ENCODE data around the gene PAOX.
"Not testable (repeated sequence)": the region's sequence is repeated elsewhere in the genome, so short reads cannot be mapped to it uniquely, and the experiment has no call there.

PAOX gene

GRCh38 chr10:133362846-133363245 lies 16.2 kb upstream of the PAOX start:
- DNase-seq (ENCODE audit: low read depth in 2 of 2, low spot score in 1 of 2) = no peak

GRCh38 chr10:133364645-133365431 lies 14.2 kb upstream of the PAOX start:
- no peak for DNase-seq (ENCODE audit: low read depth in 2 of 2, low spot score in 1 of 2)

GRCh38 chr10:133365461-133366129 lies 13.5 kb upstream of the PAOX start:
- DNase-seq (ENCODE audit: low read depth in 2 of 2, low spot score in 1 of 2) = no peak

GRCh38 chr10:133366130-133366478 lies 13.0 kb upstream of the PAOX start:
- DNase-seq (ENCODE audit: low read depth in 2 of 2, low spot score in 1 of 2) = no peak

DNA sequence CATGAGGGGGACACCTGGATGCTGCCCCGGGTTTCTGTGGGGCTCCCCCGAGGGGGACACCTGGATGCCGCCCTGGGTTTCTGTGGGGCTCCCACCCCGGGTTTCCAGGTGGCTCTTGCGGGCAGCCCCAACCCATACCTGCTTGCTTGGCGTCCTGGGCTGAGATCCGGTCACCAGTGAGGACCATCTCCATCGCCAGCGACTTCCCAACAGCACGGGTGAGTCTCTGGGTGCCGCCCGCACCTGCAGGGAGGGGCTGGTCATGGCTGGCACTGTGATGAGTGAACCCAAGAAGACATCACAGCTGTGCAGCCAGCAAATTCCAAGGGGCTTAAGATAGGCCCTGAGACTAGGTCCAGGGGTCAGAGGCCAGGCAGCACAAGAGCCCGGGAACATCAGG lies 12.3 kb upstream of the PAOX start:
- DNase-seq (ENCODE audit: low read depth in 2 of 2, low spot score in 1 of 2) = no peak

DNA sequence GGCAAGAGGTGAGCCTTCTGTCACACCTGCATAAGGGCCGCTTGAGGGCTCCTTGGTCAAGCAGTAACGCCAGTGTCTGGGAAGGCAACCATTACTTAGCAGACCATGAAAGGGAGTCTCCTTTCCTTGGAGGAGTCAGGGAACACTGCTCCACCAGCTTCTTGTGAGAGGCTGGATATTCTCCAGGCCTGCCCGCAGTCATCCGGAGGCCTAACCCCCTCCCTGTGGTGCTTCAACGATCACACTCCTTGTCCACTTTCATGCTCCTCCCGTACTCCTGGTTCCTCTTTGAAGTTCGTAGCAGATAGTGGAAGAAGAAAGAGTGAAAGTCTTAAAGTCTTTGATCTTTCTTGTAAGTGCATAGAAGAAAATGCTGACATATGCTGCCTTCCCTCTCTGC lies 11.6 kb upstream of the PAOX start:
- not testable (repeated sequence) for DNase-seq (ENCODE audit: low read depth in 2 of 2, low spot score in 1 of 2)

DNA sequence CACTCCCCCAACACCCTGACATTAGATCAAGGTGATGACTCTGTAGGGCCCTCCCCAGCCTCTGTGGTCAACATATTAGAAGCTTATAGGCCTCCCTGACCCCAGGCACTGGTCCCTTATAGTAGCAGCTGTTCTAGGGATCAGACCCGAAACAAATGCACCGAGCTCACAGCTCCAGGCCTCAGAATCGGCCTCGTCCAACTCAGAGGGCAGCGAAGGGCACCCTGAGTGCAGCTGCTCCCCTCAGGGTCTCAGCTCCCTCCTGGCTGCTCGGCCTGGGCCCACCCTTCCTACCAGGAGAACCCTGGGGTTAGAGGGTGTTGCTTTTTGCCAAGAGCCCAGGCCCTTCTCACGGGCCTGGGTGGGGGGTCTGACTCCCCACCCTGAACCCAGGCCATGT lies 10.9 kb upstream of the PAOX start:
- DNase-seq (ENCODE audit: low read depth in 2 of 2, low spot score in 1 of 2) = no peak

- DNase-seq (ENCODE audit: low read depth in 2 of 2, low spot score in 1 of 2) = no peak
Observed at GRCh38 chr10:133370030-133370786, 8.9 kb upstream of the PAOX start.

DNA sequence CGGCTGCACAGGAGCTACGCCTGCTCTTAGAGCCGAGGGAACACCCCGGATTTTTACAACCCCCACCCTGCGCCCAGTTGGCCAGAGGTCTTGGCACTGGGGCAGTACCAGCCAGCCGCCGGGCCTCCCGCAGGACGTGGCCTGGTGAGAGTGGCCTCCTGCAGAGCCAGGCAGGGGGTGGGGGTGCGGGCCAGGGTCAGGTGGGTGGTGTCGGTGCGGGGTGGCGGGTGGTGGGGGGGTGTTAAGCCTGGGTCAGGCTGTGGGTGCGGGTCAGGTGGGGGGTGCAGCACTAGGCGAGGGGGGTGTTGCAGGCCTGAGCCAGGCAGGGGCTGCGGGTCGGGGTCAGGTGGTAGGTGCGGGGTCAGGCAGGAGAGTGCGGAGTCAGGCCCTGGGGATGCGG lies 6.6 kb upstream of the PAOX start:
- no peak for DNase-seq (ENCODE audit: low read depth in 2 of 2, low spot score in 1 of 2)

GRCh38 chr10:133373174-133374090 lies 5.6 kb upstream of the PAOX start, which contains the start of gene ECHS1:
Gene ECHS1 (minus strand): TSS chr10:133373354. CDS start chr10:133373333, 21 bp downstream.
- DNase-seq (ENCODE audit: low read depth in 2 of 2, low spot score in 1 of 2) = peak; percentile 78 to 86

DNA sequence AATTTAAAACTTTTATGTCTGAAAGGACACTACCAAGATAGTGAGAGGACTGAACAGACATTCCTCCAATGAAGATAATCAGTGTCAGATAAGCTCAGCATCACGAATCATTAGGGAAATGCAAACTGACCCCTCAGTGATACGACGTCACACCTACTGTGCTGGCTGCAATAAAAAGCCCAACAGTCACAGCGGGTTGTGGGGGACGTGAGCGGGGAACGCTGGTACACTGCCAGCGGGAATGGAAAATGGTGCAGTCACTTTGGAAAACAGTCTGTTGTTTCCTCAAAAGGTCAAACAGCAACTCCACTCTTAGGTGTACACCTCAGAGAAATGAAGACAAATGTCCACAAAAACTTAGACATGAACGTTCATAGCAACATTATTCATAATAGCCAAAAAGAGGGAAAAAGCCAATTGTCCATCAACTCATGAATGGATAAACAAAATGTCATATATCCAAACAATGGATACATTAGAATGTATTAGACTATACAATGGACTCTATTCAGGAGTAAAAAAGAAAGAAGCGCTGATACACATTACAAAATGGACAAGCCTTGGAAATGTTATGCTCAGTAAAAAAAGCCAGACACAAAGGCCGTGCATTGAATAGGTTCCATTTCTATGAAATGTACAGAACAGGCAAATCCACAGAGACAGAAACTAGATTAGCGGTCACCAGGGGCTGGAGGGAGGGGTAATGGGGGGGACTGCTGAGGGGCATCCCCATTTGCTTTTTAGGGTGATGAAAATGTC lies 3.5 kb upstream of the PAOX start:
- DNase-seq (ENCODE audit: low read depth in 2 of 2, low spot score in 1 of 2) = no peak

- not testable (repeated sequence) for DNase-seq (ENCODE audit: low read depth in 2 of 2, low spot score in 1 of 2)
Observed at GRCh38 chr10:133376183-133376582, 2.9 kb upstream of the PAOX start.

DNA sequence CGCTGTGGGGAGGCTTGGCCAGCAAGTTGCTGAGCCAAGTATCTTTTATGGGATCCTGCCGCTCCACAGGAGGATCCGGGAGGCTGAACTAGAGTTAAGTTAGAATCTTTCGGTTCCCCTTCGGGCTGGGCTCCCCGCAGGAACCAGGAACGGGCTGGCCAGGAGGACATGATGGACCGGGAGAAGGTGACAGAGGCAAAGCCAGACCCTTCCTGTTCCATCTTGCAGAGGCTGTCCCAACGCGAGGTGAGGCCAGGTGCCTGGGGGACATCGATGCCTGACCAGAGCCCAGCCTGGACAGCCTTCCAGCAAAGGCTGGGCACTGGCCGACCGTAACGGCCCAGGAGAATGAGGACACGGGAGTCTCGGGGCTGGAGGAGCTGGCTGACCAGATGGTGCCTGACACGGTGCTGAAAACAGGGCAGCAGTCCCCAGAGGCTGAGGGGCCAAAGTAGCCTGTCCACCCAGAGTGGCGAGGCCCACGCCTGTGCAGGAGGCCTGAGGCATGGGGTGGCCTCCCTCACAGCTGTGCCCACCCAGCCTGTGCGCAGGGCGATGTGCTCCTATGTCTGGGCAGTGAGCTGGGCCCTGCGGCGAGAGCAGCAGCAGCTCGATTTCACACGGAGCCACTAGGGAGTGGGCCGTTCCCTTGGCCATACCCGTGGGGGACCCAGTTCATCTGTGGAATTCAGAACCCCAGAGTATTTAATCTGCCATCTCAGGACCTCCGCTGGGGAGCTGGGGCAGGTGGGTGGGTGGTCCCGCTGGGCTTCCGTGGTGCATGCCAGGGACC lies 1.8 kb upstream of the PAOX start:
- DNase-seq (ENCODE audit: low read depth in 2 of 2, low spot score in 1 of 2) = no peak

- no peak for DNase-seq (ENCODE audit: low read depth in 2 of 2, low spot score in 1 of 2)
Observed at GRCh38 chr10:133377818-133378250, 1.2 kb upstream of the PAOX start.

DNA sequence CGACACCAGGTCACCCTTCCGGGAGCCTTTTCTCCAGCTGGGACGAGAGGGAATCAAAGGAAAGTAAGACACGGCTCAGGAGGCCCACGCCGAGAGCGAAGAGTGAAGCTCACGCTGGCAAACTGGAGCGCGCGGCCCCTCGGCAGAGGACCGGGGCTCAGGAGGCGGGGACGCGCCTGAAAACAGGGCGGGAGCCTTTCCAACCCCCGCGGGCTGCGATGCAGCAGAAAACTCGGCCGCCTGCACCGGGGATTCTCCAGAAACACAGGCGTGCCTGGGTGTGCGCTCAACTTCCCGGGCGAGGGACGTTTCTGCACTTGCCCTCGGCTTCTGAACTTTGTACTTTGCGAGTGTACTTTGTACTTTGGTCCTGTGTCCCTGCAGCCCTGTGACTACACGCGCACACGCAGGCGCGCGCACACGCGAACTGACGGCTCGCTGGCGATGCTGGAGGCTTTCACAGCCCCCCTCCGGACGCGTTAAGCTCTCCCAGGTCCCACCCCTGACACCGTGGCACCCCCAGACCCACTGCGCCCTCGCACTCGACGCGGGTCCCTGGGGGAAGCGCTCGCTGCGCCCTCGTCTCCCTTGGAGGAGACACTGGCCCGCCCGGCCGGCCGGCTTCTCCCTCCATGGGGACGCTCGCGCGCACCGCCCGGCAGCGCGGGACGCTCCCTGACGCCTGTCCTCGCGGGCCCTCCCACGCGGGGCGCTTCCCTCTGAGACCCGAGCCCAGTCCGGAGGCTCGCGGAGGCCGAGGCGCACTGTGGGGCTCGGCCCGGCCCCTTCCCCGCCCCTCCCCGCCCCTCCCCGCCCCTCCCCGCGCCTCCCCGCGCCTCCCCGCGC lies 588 bp upstream of the PAOX start:
- no peak for DNase-seq (ENCODE audit: low read depth in 2 of 2, low spot score in 1 of 2)

DNA sequence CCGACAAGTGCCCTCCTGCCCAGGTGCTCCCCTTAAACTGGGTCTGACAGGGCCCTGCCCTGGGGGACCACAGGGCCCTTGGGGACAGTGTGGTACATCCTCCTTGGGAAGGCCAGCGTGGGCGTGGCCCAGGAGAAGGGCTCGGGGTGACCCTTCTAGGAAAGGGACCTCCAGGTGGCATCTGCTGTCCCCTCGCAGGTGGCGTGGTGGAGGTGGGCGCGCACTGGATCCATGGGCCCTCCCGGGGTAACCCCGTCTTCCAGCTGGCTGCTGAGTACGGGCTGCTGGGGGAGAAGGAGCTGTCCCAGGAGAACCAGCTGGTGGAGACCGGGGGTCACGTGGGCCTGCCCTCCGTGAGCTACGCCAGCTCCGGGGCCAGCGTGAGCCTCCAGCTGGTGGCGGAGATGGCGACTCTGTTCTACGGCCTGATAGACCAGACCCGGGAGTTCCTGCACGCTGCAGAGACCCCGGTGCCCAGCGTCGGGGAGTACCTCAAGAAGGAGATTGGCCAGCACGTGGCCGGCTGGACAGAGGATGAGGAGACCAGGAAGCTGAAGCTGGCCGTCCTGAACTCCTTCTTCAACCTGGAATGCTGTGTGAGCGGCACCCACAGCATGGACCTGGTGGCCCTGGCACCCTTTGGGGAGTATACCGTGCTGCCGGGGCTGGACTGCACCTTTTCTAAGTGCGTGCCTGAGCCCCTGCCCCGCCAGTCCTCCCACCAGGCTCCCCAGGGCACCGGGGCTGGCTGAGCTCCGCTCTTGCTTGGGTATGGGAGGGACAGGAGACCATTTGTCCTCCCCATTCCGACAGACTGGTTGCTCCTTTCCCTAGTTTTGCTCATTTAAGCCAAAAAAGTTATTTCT lies 972 bp downstream of the PAOX start:
- no peak for DNase-seq (ENCODE audit: low read depth in 2 of 2, low spot score in 1 of 2)

- DNase-seq (ENCODE audit: low read depth in 2 of 2, low spot score in 1 of 2) = no peak
Observed at GRCh38 chr10:133381036-133381435, 2.0 kb downstream of the PAOX start.

GRCh38 chr10:133383551-133383950 lies 4.5 kb downstream of the PAOX start:
- no peak for DNase-seq (ENCODE audit: low read depth in 2 of 2, low spot score in 1 of 2)
